ENCODE data around the gene C3orf20.

C3orf20 gene

GRCh38 chr3:14761866-14762265 is 86.9 kb downstream of the C3orf20 start:
- Histone ChIP-seq H3K27ac (ENCODE audit: low read depth, low read length) (no peak overlapping the region), H3K9me2 (replicated peaks; ENCODE audit: insufficient read depth, low read length) (no peaks in the 10 kb centered on the region), H3F3A (ENCODE audit: insufficient read depth) (no peaks in the 10 kb centered on the region), H4K20me1 (ENCODE audit: low read depth, low read length) (no peaks in the 10 kb centered on the region), H3K9ac (ENCODE audit: low read length) (no peak overlapping the region), H3K4me2 (ENCODE audit: low read depth, low read length, poor library complexity, severe bottlenecking) (no peak overlapping the region), H3K27me3 (ENCODE audit: low read length) (no peaks in the 10 kb centered on the region), H3K79me2 (ENCODE audit: insufficient read depth, low read length) (no peaks in the 10 kb centered on the region), H3K9me3 (ENCODE audit: insufficient read depth, low read length) (no peaks in the 10 kb centered on the region), H3K4me3 (ENCODE audit: insufficient read depth, low read length, poor library complexity, severe bottlenecking) (no peak overlapping the region), H2AFZ (ENCODE audit: low read depth, low read length, severe bottlenecking) (no peak overlapping the region), H3K36me3 (ENCODE audit: low read length) (no peaks in the 10 kb centered on the region)
- TF ChIP-seq, protein P1, sequence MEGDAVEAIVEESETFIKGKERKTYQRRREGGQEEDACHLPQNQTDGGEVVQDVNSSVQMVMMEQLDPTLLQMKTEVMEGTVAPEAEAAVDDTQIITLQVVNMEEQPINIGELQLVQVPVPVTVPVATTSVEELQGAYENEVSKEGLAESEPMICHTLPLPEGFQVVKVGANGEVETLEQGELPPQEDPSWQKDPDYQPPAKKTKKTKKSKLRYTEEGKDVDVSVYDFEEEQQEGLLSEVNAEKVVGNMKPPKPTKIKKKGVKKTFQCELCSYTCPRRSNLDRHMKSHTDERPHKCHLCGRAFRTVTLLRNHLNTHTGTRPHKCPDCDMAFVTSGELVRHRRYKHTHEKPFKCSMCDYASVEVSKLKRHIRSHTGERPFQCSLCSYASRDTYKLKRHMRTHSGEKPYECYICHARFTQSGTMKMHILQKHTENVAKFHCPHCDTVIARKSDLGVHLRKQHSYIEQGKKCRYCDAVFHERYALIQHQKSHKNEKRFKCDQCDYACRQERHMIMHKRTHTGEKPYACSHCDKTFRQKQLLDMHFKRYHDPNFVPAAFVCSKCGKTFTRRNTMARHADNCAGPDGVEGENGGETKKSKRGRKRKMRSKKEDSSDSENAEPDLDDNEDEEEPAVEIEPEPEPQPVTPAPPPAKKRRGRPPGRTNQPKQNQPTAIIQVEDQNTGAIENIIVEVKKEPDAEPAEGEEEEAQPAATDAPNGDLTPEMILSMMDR (IDR thresholded peaks at IDR 0.05; ENCODE audit: insufficient read depth, low read length, poor library complexity, severe bottlenecking) = no peak
- TF ChIP-seq EZH2phosphoT487 (conservative IDR thresholded peaks at IDR 0.05; ENCODE audit: low read length) = no peak

- Histone ChIP-seq H2AFZ (ENCODE audit: low read depth, low read length, severe bottlenecking) (no peak overlapping the region), H3K27ac (ENCODE audit: low read depth, low read length) (no peak overlapping the region)
Observed at GRCh38 chr3:14762701-14763100, 87.8 kb downstream of the C3orf20 start.

GRCh38 chr3:14764331-14765059 is 89.6 kb downstream of the C3orf20 start:
- Histone ChIP-seq H3K27me3 (ENCODE audit: low read length) (no peaks in the 10 kb centered on the region), H3K79me2 (ENCODE audit: insufficient read depth, low read length) (no peaks in the 10 kb centered on the region), H3K4me2 (ENCODE audit: low read depth, low read length, poor library complexity, severe bottlenecking) (no peak overlapping the region), H3F3A (ENCODE audit: insufficient read depth) (0 out of 2 replicates have a peak, but pooled peaks cover 3% of the 10 kb centered on the region), H3K27ac (ENCODE audit: low read depth, low read length) (no peak overlapping the region), H3K9me3 (ENCODE audit: insufficient read depth, low read length) (no peaks in the 10 kb centered on the region), H3K9ac (ENCODE audit: low read length) (no peak overlapping the region), H2AFZ (ENCODE audit: low read depth, low read length, severe bottlenecking) (no peak overlapping the region), H4K20me1 (ENCODE audit: low read depth, low read length) (no peaks in the 10 kb centered on the region), H3K4me3 (ENCODE audit: insufficient read depth, low read length, poor library complexity, severe bottlenecking) (no peak overlapping the region), H3K9me2 (replicated peaks; ENCODE audit: insufficient read depth, low read length) (no peaks in the 10 kb centered on the region), H3K36me3 (ENCODE audit: low read length) (no peaks in the 10 kb centered on the region)
- TF ChIP-seq, protein P1 (IDR thresholded peaks at IDR 0.05; ENCODE audit: insufficient read depth, low read length, poor library complexity, severe bottlenecking) = no peak
- TF ChIP-seq EZH2phosphoT487 (conservative IDR thresholded peaks at IDR 0.05; ENCODE audit: low read length) = no peak

More at GRCh38 chr3:14762701-14763100, 87.8 kb downstream of the C3orf20 start:
- no peaks in the 10 kb centered on the region for H3K27me3 ChIP-seq (ENCODE audit: low read length)
- no peak overlapping the region for H3K9ac ChIP-seq (ENCODE audit: low read length)
- no peaks in the 10 kb centered on the region for H3K79me2 ChIP-seq (ENCODE audit: insufficient read depth, low read length)
- H3K9me3 ChIP-seq (ENCODE audit: insufficient read depth, low read length) = no peaks in the 10 kb centered on the region
- no peaks in the 10 kb centered on the region for H3K36me3 ChIP-seq (ENCODE audit: low read length)
- H3K9me2 ChIP-seq (replicated peaks; ENCODE audit: insufficient read depth, low read length) = no peaks in the 10 kb centered on the region
- H3F3A ChIP-seq (ENCODE audit: insufficient read depth) = 0 out of 2 replicates have a peak, but pooled peaks cover 2% of the 10 kb centered on the region
- no peaks in the 10 kb centered on the region for H4K20me1 ChIP-seq (ENCODE audit: low read depth, low read length)
- TF ChIP-seq EZH2phosphoT487 (conservative IDR thresholded peaks at IDR 0.05; ENCODE audit: low read length) = no peak
- TF ChIP-seq, protein P1 (IDR thresholded peaks at IDR 0.05; ENCODE audit: insufficient read depth, low read length, poor library complexity, severe bottlenecking) = no peak
- H3K4me3 ChIP-seq (ENCODE audit: insufficient read depth, low read length, poor library complexity, severe bottlenecking) = no peak overlapping the region
- no peak overlapping the region for H3K4me2 ChIP-seq (ENCODE audit: low read depth, low read length, poor library complexity, severe bottlenecking)

Measured in SU-DHL-6 (cell line).